ENCODE measurements around the gene TCF12. TPM values are rescaled to one million over a fixed set of nuclear protein-coding genes. Genes with fewer than 3 reads are reported as not detected.

Gene TCF12
- total RNA-seq, 1 experiment from 2014 or later, result 76.7 TPM

DNA sequence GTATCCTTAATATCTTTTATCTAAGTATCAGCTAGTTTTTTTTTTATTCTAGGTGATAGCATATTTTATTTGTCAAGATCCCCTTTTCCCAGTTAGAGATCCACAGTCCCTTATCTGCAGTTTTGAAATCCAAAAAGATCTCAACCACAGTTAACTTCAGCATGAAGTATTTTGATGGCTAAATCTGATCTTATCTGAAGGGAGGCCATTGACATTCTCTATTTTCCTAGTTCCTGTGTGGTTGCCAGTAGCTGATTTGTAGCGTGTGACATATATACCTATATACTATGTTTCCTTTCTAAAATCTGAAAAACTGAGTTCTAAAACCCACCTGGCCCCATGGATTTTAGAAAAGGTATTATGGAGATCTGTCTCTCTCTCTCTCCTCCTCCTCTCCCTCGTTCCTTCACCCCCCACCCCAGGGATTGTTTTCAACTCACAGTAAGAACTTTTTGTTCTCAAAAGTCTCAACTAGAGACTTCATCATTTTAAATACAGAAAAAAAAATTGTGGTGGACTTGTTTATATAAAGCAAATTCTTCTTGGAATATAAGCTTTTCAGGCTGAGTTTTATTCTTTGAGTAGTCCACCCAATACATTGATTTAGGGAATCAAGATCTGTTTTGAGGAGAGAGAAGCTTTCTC is 12.3 kb downstream of the TCF12 start:
- no CpG with 5 or more reads among the region's 2 CpGs for WGBS (ENCODE audit: extremely low coverage, insufficient read length, low lambda C conversion rate)
- H3K23me2 ChIP-seq (ENCODE audit: insufficient read length, low read depth, low read length, poor library complexity, severe bottlenecking), result no peaks in the 10 kb centered on the region
- no peak for DNase-seq
- no peak overlapping the region for H2BK120ac ChIP-seq (ENCODE audit: low read depth, low read length, poor library complexity, severe bottlenecking)
- H3K4ac ChIP-seq (ENCODE audit: low read depth, low read length), result no peak overlapping the region
- no peak overlapping the region for H2AFZ ChIP-seq (ENCODE audit: low read length)
- Mint-ChIP-seq H3K27me3 (ENCODE audit: low read depth) (no peaks in the 10 kb centered on the region), H3K4me1 (peaks cover 38 to 43% of the 10 kb centered on the region in 2 experiments), H3K27ac (peak overlapping the region in 1 of 3 experiments; percentile 33; a peak in 2 of 7 replicates), H3K36me3 (ENCODE audit: insufficient read depth in 1 of 3, low read depth in 3 of 3) (peaks cover 18 to 30% (median 20%) of the 10 kb centered on the region in 3 experiments), H3K4me3 (no peak overlapping the region), H3K9me3 (no peaks in the 10 kb centered on the region; a peak in 1 of 5 replicates)
- H3K9ac ChIP-seq (ENCODE audit: extremely low read depth, insufficient read length, low read length), result no peak overlapping the region
- no peak overlapping the region for H2BK5ac ChIP-seq (ENCODE audit: insufficient read length, low read length)
- H3K79me1 ChIP-seq (ENCODE audit: insufficient read depth, low read depth, low read length, poor library complexity, severe bottlenecking), result peaks cover 6% of the 10 kb centered on the region
- H2BK15ac ChIP-seq (ENCODE audit: low read depth, low read length), result no peak overlapping the region
- no peak overlapping the region for H4K8ac ChIP-seq (replicated peaks; ENCODE audit: insufficient read length, low read depth, low read length)
- H3K4me1 ChIP-seq (ENCODE audit: insufficient read depth, low read length), result 0 out of 2 replicates have a peak, but pooled peaks cover 4% of the 10 kb centered on the region
- no peak overlapping the region for H3K4me2 ChIP-seq (ENCODE audit: insufficient read depth, insufficient read length, low read length)
- no peak overlapping the region for H3K23ac ChIP-seq (ENCODE audit: insufficient read length, low read depth, low read length)
- no peaks in the 10 kb centered on the region for H3K9me3 ChIP-seq (ENCODE audit: control insufficient read depth, low read depth, low read length)
- H2BK12ac ChIP-seq (ENCODE audit: insufficient read length, low read depth, low read length), result no peak overlapping the region
- peaks cover 25% of the 10 kb centered on the region; the same call in 1 of the 2 replicates for H3K79me2 ChIP-seq (ENCODE audit: insufficient read depth, low read length)
- no peak overlapping the region for H3K56ac ChIP-seq (ENCODE audit: insufficient read length, low read depth, low read length)
- no peak overlapping the region for H3K27ac ChIP-seq (ENCODE audit: insufficient read length, low read depth, low read length)
- no peak overlapping the region for H3T11ph ChIP-seq (ENCODE audit: low read length)
- no peak overlapping the region for H2AK5ac ChIP-seq (ENCODE audit: insufficient read length, low read length)
- H4K5ac ChIP-seq (ENCODE audit: insufficient read length, low read depth, low read length), result no peak overlapping the region
- H3K14ac ChIP-seq (ENCODE audit: insufficient read depth, low read length), result no peak overlapping the region
- no peak overlapping the region for H4K91ac ChIP-seq (ENCODE audit: insufficient read length, low read depth, low read length)
- H2BK20ac ChIP-seq (ENCODE audit: low read depth, low read length, poor library complexity, severe bottlenecking), result no peak overlapping the region
- TF ChIP-seq, protein P1, sequence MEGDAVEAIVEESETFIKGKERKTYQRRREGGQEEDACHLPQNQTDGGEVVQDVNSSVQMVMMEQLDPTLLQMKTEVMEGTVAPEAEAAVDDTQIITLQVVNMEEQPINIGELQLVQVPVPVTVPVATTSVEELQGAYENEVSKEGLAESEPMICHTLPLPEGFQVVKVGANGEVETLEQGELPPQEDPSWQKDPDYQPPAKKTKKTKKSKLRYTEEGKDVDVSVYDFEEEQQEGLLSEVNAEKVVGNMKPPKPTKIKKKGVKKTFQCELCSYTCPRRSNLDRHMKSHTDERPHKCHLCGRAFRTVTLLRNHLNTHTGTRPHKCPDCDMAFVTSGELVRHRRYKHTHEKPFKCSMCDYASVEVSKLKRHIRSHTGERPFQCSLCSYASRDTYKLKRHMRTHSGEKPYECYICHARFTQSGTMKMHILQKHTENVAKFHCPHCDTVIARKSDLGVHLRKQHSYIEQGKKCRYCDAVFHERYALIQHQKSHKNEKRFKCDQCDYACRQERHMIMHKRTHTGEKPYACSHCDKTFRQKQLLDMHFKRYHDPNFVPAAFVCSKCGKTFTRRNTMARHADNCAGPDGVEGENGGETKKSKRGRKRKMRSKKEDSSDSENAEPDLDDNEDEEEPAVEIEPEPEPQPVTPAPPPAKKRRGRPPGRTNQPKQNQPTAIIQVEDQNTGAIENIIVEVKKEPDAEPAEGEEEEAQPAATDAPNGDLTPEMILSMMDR (conservative IDR thresholded peaks at IDR 0.05), result no peak
- H3K27me3 ChIP-seq (ENCODE audit: insufficient read depth, low read length), result no peaks in the 10 kb centered on the region
- no peaks in the 10 kb centered on the region for H4K20me1 ChIP-seq (ENCODE audit: control insufficient read depth, insufficient read depth, insufficient read length)
- H3K18ac ChIP-seq (ENCODE audit: insufficient read length, low read depth, low read length), result no peak overlapping the region

Measured in H9 (cell line).